HCT116 (cell line): ENCODE measurements around the gene XPO1. TPM values are rescaled to one million over a fixed set of nuclear protein-coding genes. Genes with fewer than 3 reads are reported as not detected.

Experiments used
- ATAC-seq: fragments of 200-7000 bp; cut with Tn5 transposase; 2 replicates; pipeline ENCODE4 v1.9.1; 2020; ENCODE audit warnings: mild to moderate bottlenecking, moderate library complexity
- BruUV-seq: library from RNA; stranded (reverse); fragments of 400-500 nt; replicated peaks from 2 replicates; lab custom pipeline; 2021; lab: Mats Ljungman, UMichigan
- CTCF ChIA-PET: fragments of 300-600 bp; sonication (Branson Sonifier 250); formaldehyde crosslinking; loops from one replicate; lab custom pipeline; 2021; ENCODE audit warnings: antibody characterized with exemption; lab: Charles Lee
- POLR2A ChIA-PET: fragments of 300-600, 350-600 bp; sonication (Branson Sonifier 250); formaldehyde crosslinking; loops from one replicate; lab custom pipeline; 2021; ENCODE audit warnings: antibody characterized with exemption; lab: Charles Lee
- RAD21 ChIA-PET, 2 experiments: fragments of 300-600 bp; sonication (Branson Sonifier 250); formaldehyde crosslinking; loops; one replicate each; lab custom pipeline; 2023; ENCODE audit warnings: low total read pairs in 2 of 2; ENCODE audit not compliant: uncharacterized antibody in 2 of 2, unreplicated experiment in 2 of 2, low non-redundant PET in 1 of 2; lab: Charles Lee
- DNase-seq: peaks from one replicate; pipeline ENCODE4 v3.0.0-alpha.2; 2010; ENCODE audit warnings: low read depth, low spot score
- H2AFZ ChIP-seq: fragments of 200-600 bp; shearing (Covaris generic), sonication (generic); 2 replicates; pipeline ENCODE4 v1.6.1; 2017; ENCODE audit warnings: low read depth, mixed run types, mixed read lengths, antibody characterized with exemption, low read length; ENCODE audit not compliant: poor library complexity, severe bottlenecking
- H3K27ac ChIP-seq: 2 replicates; pipeline ENCODE4 v1.5.1; 2012; ENCODE audit warnings: low read depth, low read length
- H3K27me3 ChIP-seq: fragments of 200-600 bp; sonication (generic); 2 replicates; pipeline ENCODE4 v1.6.1; 2016; ENCODE audit warnings: mixed run types, low read length, mixed read lengths; ENCODE audit not compliant: insufficient read depth
- H3K36me3 ChIP-seq, 2 experiments: fragments of 200-500 bp in 1 of 2; fragments of 200-600 bp in 1 of 2; sonication (Bioruptor generic) in 1 of 2; sonication (generic) in 1 of 2; 2 replicates each; pipeline versions ENCODE4 v1.5.1 to v1.6.1; 2014 to 2016; ENCODE audit warnings: low read length in 2 of 2, inconsistent platforms in 1 of 2, mixed read lengths in 1 of 2, mixed run types in 1 of 2; ENCODE audit not compliant: insufficient read depth in 2 of 2, control insufficient read depth in 1 of 2
- H3K4me1 ChIP-seq, 2 experiments: fragments of 200-600 bp in 1 of 2; sonication (generic) in 1 of 2; 2 replicates each; pipeline versions ENCODE4 v1.5.1 to v1.6.1; 2012 to 2017; ENCODE audit warnings: low read length in 2 of 2, inconsistent platforms in 1 of 2, mild to moderate bottlenecking in 1 of 2, mixed read lengths in 1 of 2, mixed run types in 1 of 2, moderate library complexity in 1 of 2; ENCODE audit not compliant: insufficient read depth in 2 of 2, control insufficient read depth in 1 of 2
- H3K4me2 ChIP-seq: fragments of 200-600 bp; sonication (generic); 2 replicates; pipeline ENCODE4 v1.6.1; 2017; ENCODE audit warnings: mixed run types, low read length, mixed read lengths
- H3K4me3 ChIP-seq, 2 experiments: fragments of 200-600 bp in 1 of 2; sonication (generic) in 1 of 2; replicated peaks in 1 of 2; 2 replicates each; pipeline ENCODE4 v1.5.1; 2011 to 2016; ENCODE audit warnings: low read length in 2 of 2, control low read depth in 1 of 2, low read depth in 1 of 2, mild to moderate bottlenecking in 1 of 2, mixed read lengths in 1 of 2, mixed run types in 1 of 2
- H3K79me2 ChIP-seq: fragments of 200-600 bp; sonication (generic); 2 replicates; pipeline ENCODE4 v1.6.1; 2017; ENCODE audit warnings: mild to moderate bottlenecking, mixed run types, low read length, moderate library complexity, mixed read lengths; ENCODE audit not compliant: insufficient read depth
- H3K9ac ChIP-seq: fragments of 200-600 bp; sonication (generic); 2 replicates; pipeline ENCODE4 v1.6.1; 2016; ENCODE audit warnings: low read length, mixed read lengths
- H3K9me2 ChIP-seq: fragments of 200-600 bp; sonication (generic), shearing (Covaris generic); 2 replicates; pipeline ENCODE4 v1.6.1; 2017; ENCODE audit warnings: mixed run types, mild to moderate bottlenecking, moderate library complexity; ENCODE audit not compliant: insufficient read depth
- H3K9me3 ChIP-seq, 2 experiments: fragments of 200-500 bp in 1 of 2; fragments of 200-600 bp in 1 of 2; sonication (Bioruptor generic) in 1 of 2; sonication (generic) in 1 of 2; 2 replicates each; pipeline ENCODE4 v1.6.1; 2014 to 2017; ENCODE audit warnings: low read length in 2 of 2, mixed read lengths in 2 of 2, inconsistent platforms in 1 of 2, low read depth in 1 of 2, mild to moderate bottlenecking in 1 of 2, mixed run types in 1 of 2, moderate library complexity in 1 of 2; ENCODE audit not compliant: control insufficient read depth in 1 of 2, insufficient read depth in 1 of 2
- H4K20me1 ChIP-seq: fragments of 200-600 bp; sonication (generic), shearing (Covaris generic); 2 replicates; pipeline ENCODE4 v1.6.1; 2017; ENCODE audit warnings: mixed run types, mild to moderate bottlenecking, moderate library complexity; ENCODE audit not compliant: insufficient read depth
- FOSL1 ChIP-seq: IDR thresholded peaks from 2 replicates; pipeline ENCODE4 v1.6.1; 2012; ENCODE audit warnings: low read depth
- POLR2AphosphoS5 ChIP-seq: IDR thresholded peaks from 2 replicates; pipeline ENCODE4 v1.6.1; 2011; ENCODE audit warnings: mild to moderate bottlenecking, low read depth, low read length, moderate library complexity
- intact Hi-C: fragments of 100-400 bp; cut with micrococcal nuclease; formaldehyde crosslinking; loops from 2 replicates; pipeline ENCODE4 v1.10.0; 2022
- total RNA-seq: library from RNA; stranded (reverse); gene quantifications from one replicate; pipeline ENCODE4 v1.2.1, GENCODE V29; 2021; ENCODE audit not compliant: unreplicated experiment
- TF ChIP-seq, protein P1 (sequence below): IDR thresholded peaks from 2 replicates; pipeline ENCODE4 v1.6.1; 2012; ENCODE audit warnings: low read depth
- TF ChIP-seq, protein P2 (sequence below), 3 experiments: fragments of 200-600 bp in 1 of 3; sonication (generic) in 1 of 3; IDR thresholded peaks in 2 of 3; conservative IDR thresholded peaks in 1 of 3; 2 replicates each; pipeline ENCODE4 v1.5.1; 2012 to 2017; ENCODE audit warnings: low read depth in 2 of 3, low read length in 2 of 3, antibody characterized with exemption in 1 of 3, borderline replicate concordance in 1 of 3, control low read depth in 1 of 3, mild to moderate bottlenecking in 1 of 3, mixed read lengths in 1 of 3, mixed run types in 1 of 3, moderate library complexity in 1 of 3; ENCODE audit not compliant: insufficient read depth in 1 of 3

Gene XPO1
- total RNA-seq, 1 experiment from 2014 or later, result 184 TPM

DNA sequence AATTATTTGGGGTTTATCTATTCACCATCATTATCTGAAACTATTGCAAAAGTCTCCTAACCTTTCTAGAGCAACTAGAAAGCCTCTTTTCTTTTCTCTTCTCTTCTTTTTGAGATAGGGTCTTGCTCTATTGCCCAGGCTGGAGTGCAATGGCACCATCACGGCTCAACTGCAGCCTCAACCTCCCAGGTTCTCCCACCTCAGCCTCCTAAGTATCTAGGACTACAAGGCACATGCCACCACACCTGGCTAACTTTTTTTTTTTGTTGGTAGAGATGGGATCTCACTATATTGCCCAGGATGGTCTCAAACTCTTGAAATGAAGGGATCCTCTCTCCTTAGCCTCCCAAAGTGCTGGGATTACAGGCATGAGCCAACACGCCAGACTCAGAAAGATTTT, 24.5 kb upstream of the XPO1 start:
- RAD21 ChIA-PET, result no interaction called here
- intact Hi-C loops, result no loop called here
- no peaks in the 10 kb centered on the region for H3K9me2 ChIP-seq
- no TSS peak for BruUV-seq
- CTCF ChIA-PET, result interaction anchor here (1.0 kb wide), 1 partner anchor 427 kb away, joined by 3 read pairs; no protein-coding TSS in a partner anchor
- POLR2A ChIA-PET, result no interaction called here
- H3K27ac ChIP-seq, result no peak overlapping the region
- no peaks in the 10 kb centered on the region for H4K20me1 ChIP-seq
- no peak for ATAC-seq
- TF ChIP-seq FOSL1 (no peak), POLR2AphosphoS5 (no peak)
- TF ChIP-seq, protein P1, sequence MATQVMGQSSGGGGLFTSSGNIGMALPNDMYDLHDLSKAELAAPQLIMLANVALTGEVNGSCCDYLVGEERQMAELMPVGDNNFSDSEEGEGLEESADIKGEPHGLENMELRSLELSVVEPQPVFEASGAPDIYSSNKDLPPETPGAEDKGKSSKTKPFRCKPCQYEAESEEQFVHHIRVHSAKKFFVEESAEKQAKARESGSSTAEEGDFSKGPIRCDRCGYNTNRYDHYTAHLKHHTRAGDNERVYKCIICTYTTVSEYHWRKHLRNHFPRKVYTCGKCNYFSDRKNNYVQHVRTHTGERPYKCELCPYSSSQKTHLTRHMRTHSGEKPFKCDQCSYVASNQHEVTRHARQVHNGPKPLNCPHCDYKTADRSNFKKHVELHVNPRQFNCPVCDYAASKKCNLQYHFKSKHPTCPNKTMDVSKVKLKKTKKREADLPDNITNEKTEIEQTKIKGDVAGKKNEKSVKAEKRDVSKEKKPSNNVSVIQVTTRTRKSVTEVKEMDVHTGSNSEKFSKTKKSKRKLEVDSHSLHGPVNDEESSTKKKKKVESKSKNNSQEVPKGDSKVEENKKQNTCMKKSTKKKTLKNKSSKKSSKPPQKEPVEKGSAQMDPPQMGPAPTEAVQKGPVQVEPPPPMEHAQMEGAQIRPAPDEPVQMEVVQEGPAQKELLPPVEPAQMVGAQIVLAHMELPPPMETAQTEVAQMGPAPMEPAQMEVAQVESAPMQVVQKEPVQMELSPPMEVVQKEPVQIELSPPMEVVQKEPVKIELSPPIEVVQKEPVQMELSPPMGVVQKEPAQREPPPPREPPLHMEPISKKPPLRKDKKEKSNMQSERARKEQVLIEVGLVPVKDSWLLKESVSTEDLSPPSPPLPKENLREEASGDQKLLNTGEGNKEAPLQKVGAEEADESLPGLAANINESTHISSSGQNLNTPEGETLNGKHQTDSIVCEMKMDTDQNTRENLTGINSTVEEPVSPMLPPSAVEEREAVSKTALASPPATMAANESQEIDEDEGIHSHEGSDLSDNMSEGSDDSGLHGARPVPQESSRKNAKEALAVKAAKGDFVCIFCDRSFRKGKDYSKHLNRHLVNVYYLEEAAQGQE, result no peak
- TF ChIP-seq, protein P2, sequence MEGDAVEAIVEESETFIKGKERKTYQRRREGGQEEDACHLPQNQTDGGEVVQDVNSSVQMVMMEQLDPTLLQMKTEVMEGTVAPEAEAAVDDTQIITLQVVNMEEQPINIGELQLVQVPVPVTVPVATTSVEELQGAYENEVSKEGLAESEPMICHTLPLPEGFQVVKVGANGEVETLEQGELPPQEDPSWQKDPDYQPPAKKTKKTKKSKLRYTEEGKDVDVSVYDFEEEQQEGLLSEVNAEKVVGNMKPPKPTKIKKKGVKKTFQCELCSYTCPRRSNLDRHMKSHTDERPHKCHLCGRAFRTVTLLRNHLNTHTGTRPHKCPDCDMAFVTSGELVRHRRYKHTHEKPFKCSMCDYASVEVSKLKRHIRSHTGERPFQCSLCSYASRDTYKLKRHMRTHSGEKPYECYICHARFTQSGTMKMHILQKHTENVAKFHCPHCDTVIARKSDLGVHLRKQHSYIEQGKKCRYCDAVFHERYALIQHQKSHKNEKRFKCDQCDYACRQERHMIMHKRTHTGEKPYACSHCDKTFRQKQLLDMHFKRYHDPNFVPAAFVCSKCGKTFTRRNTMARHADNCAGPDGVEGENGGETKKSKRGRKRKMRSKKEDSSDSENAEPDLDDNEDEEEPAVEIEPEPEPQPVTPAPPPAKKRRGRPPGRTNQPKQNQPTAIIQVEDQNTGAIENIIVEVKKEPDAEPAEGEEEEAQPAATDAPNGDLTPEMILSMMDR (IDR thresholded peaks at IDR 0.05 in 2 of 3, conservative IDR thresholded peaks at IDR 0.05 in 1 of 3; ENCODE audit: borderline replicate concordance in 1 of 3, insufficient read depth in 1 of 3, low read depth in 2 of 3, low read length in 2 of 3), result no peak
- H3K9me3 ChIP-seq, result no peaks in the 10 kb centered on the region
- no peaks in the 10 kb centered on the region for H3K27me3 ChIP-seq
- no peaks in the 10 kb centered on the region for H3K36me3 ChIP-seq
- DNase-seq, result no peak
- H3K9ac ChIP-seq, result no peak overlapping the region
- H3K4me3 ChIP-seq, result no peak overlapping the region
- H3K79me2 ChIP-seq, result no peaks in the 10 kb centered on the region
- no peak overlapping the region for H3K4me2 ChIP-seq
- no peaks in the 10 kb centered on the region for H3K4me1 ChIP-seq
- no peak overlapping the region for H2AFZ ChIP-seq
